HPDE6-E6E7 (cell line): ENCODE results near the gene ALOX15B.
A peak's percentile ranks its signal among the peaks of the same experiment; 100 is the strongest.

Experiments used
- DNase-seq: peaks from one replicate; pipeline ENCODE4 v3.0.0; 2011; ENCODE audit warnings: missing footprints; ENCODE audit errors: extremely low spot score

Gene ALOX15B

GRCh38 chr17:8080208-8080798 lies 41.4 kb downstream of the ALOX15B start:
- no peak for DNase-seq

- no peak for DNase-seq
Observed at GRCh38 chr17:8080799-8081219, 42.0 kb downstream of the ALOX15B start.

- DNase-seq: no peak
Observed at GRCh38 chr17:8081876-8082275, 43.0 kb downstream of the ALOX15B start.

- DNase-seq: no peak
Observed at GRCh38 chr17:8082292-8082691, 43.4 kb downstream of the ALOX15B start.

- no peak for DNase-seq
Observed at GRCh38 chr17:8084250-8084649, 45.4 kb downstream of the ALOX15B start.

GRCh38 chr17:8087075-8087951 lies 48.5 kb downstream of the ALOX15B start, which contains the start of gene ALOX12B:
TSS of gene ALOX12B (minus strand) at chr17:8087716. CDS start at chr17:8087442, 274 bp downstream.
- DNase-seq: no peak

- no peak for DNase-seq
Observed at GRCh38 chr17:8087952-8088230, 49.0 kb downstream of the ALOX15B start.

GRCh38 chr17:8089728-8090127 lies 50.9 kb downstream of the ALOX15B start:
- DNase-seq: no peak

GRCh38 chr17:8091033-8091687 lies 52.3 kb downstream of the ALOX15B start:
- DNase-seq: peak; percentile 17

GRCh38 chr17:8095361-8095760 lies 56.5 kb downstream of the ALOX15B start:
- no peak for DNase-seq

- no peak for DNase-seq
Observed at GRCh38 chr17:8096541-8096940, 57.7 kb downstream of the ALOX15B start.
